GM19351 (cell line): ENCODE measurements around the gene PATL1.
A peak's percentile ranks its signal among the peaks of the same experiment; 100 is the strongest.
"Not testable (repeated sequence)": the region's sequence is repeated elsewhere in the genome, so short reads cannot be mapped to it uniquely, and the experiment has no call there.

Experiments
- ATAC-seq: cut with Tn5 transposase; IDR thresholded peaks from one replicate; pipeline ENCODE4 v1.9.1; 2021; ENCODE audit warnings: mild to moderate bottlenecking, moderate library complexity; ENCODE audit not compliant: unreplicated experiment

PATL1 gene

DNA sequence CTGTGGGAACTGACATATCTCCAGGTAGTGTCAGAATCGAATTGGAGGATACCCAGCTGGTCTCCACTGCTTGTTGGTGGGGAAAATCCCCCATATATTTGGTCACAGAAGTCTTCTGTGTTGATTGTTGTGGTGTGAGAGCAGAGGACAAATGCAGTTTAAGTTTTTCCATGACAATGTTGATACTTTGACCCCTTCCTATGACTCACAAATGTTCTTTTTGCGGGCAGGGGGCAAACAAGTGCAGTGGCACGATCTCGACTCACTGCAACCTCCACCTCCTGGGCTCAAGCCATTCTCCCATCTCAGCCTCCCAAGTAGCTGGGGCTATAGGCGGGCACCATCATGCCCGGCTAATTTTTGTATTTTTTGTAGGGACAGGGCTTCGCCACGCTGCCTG is 7.4 kb upstream of the PATL1 start:
- ATAC-seq: no peak

DNA sequence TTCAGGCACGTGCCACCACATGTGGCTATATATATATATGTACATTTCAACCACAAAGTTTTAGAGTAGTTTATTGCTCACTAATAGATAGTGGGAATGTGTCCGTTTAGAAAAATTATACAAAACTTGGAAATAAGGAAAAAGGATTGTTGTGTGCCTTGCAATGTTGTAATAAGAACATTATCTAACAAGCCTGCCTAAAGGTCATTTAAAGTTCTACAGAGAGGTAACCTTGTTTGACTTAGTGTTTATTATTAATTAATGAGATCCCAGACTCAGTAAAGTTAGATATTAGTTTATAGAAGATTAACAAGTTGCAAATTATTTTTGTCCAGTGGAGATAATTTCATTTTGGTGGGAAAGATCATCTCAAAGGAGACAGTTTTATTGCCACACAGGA is 5.5 kb upstream of the PATL1 start:
- ATAC-seq: no peak

DNA sequence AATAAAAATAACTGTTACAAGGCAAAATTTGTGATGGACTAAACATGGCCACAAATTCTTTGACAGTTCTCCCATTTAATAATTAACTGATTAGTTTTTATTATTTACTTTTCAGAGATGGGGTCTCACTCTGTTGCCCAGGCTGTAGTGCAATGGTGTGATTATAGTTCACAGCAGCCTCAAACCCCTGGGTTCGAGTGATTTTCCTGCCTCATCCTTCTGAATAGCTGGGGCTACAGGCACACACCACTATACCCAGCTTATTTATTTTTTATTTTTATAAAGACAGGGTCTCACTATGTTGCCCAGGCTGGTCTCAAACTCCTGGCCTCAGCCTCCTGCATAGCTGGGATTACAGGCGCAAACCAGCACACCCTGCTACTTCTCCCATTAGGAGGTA is 4.5 kb upstream of the PATL1 start:
- no peak for ATAC-seq

DNA sequence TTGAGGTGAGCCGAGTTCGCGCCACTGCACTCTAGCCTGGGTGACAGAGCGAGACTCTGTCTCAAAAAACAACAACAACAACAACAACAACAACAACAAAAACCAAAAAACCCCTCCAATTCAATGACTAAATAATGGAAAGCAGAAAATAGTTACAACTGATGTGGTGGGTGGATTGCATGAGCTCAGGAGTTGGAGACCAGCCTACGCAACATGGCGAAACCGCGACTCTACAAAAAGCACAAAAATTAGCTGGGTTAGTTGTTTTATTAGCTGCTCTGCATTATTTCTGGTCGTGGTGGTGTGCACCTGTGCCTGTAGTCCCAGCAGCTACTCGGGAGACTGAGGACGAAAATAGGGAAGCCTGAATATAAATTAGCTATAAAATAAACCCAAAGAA is 2.6 kb upstream of the PATL1 start:
- no peak for ATAC-seq

DNA sequence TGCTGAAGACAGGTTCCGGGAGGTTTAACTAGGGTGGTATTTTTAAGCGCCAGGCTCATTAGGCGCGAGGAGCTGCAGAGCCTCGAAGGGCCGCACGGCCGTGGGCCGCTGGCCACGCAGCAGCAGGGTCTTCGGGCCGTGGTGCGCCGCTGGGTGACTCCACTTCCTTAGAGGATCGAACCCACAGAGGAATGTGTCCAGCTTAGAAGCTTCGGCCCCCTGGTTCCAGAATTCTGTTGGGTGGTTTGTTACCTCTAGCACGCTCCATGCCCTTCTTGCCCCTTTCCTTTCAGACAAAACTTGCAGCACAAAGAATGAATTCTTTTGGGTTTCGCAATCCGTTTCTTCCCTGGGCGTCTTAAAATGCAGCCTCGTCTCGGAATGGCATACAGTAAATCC is 773 bp upstream of the PATL1 start:
- no peak for ATAC-seq

DNA sequence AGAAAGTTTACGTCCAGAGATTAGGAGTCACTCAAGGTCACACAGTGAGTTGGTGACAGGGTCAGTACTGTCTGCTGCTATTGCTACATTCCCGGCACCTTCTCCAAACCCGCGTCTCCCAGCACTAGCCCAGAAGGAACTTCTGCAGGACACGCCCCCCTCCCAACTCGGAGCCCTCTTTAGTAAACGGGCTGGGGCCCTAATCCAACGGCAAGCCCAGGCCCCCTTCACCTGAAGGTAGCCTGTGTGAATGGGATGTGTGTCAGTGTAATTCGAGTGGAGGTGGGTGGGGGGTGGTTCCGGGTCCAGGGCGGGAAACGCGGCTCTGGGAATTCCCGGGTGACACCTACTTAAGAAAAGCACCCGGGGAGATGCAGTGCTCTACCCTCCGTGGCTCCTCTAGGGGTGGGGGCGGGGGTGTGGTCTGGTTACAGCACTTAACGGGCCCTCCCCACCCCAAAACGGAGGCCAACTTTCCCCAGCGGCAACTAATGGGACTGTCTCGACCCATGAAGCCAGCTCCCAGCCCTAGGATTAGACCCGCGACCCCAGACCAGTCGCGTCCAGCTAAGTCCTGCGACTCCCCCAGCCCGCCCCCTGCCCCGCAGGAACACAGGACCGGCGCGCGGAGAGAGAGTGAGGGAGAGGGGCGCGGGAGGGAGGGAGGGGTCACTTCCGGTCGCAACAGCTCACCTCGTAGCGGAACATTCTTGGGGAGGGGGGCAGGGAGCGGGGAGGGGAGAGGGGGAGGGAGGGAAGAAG is 468 bp downstream of the PATL1 start:
- peak; percentile 25 for ATAC-seq

DNA sequence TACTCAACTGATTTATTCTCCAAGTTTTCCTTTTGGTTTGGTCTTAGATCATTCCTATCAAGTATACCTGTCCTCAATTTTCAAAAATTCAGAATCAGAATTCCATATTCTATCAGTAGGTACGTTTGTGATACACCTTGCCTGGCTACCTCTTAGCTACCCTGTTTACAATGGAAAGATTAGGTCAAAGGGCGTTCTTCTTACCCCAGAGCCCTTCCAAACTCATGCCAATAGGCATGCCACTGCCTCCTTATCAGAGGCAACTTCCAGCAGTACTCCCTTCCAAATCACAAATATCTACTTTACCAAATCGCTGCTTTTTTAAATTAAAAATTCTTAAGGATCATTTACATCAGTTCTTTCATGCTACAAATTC is 1.0 kb downstream of the PATL1 start:
- no peak for ATAC-seq

DNA sequence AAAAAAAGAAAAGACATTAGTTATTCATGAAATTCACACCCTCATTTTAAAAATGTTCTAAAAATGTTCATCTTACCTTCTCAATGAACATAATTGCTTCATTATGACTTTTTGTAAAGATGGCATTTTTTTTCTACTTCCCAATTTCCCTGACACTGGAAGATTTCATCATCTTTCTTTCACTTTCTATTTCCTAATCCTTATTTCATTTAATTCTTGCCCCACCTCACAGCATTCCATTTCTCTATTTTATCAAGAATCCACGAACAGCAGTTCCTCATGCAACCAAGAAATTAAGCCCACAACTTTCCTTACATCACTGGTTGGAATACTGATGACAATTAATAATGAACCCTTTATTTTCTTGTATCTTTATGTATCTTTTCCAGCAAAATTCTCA is 1.9 kb downstream of the PATL1 start:
- ATAC-seq: no peak

DNA sequence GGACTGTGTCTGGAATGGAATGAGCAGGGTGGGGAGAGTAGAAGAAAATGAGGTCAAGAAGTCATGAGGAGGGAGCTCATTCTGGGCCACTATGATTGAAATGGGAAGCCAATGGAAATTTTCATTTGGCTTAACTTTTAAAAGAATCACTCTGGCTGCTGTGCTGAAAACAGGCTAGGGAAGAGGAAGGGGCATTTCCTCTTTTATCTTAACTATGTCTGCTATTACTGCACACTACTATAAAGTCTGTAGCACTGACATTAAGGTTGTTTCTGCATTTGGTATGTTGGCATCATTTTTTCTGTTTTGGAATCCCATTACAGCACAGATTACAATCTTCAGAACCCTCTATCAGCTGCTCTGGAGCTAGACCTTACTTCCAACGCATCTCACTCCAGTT is 8.2 kb downstream of the PATL1 start:
- ATAC-seq: no peak

DNA sequence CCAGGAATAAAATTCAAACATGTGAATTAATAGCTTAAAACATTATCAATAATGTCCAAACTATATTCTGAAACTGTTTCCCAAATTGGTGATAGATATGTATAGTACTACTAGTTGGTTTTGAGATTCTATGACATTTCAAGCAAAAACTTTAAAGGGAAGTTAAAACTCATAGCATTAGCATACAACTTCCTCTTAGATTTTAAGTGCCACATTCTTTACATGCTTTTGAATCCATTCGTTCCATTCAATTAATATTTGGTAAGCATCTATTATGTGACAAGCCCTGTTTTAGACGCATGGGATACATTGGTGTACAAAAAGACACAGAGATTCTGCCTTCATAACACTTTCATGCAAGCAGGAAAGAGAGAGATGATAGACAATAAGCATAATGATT is 8.9 kb downstream of the PATL1 start:
- no peak for ATAC-seq

DNA sequence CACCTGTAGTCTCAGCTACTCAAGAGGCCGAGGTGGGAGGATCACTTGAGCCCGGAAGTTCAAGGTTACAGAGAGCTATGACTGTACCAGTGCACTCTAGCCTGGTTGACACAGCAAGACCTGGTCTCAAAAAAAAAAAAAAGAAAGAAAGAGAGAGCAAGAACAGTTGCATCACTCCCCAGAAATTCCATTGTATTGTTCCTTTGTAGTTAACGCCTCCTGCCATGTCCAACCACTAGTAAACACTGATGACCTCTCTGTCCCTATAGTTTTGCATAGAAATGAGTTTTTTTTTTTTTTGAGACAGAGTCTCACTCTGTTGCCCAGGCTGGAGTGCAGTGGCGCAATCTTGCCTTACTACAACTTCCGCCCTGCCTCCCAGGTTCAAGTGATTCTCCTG is 10.8 kb downstream of the PATL1 start:
- no peak for ATAC-seq

DNA sequence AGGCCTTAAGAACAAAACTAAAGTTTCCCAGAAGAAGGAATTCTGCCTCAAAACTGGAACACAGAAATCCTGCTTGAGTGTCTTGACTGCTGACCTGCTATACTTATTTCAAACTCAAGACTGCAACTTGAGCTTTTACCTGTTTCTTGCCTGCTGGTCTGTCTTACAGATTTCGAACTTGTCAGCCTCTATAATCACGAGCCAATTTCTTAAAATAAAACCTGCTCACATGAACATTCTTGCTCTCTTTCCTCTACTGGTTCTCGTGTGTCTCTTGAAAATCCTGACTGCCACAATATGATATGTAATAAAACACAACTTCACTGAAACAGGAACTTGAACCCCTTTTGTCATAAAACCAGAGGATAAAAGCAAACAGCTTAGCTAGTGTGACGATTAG is 13.9 kb downstream of the PATL1 start:
- ATAC-seq: no peak

DNA sequence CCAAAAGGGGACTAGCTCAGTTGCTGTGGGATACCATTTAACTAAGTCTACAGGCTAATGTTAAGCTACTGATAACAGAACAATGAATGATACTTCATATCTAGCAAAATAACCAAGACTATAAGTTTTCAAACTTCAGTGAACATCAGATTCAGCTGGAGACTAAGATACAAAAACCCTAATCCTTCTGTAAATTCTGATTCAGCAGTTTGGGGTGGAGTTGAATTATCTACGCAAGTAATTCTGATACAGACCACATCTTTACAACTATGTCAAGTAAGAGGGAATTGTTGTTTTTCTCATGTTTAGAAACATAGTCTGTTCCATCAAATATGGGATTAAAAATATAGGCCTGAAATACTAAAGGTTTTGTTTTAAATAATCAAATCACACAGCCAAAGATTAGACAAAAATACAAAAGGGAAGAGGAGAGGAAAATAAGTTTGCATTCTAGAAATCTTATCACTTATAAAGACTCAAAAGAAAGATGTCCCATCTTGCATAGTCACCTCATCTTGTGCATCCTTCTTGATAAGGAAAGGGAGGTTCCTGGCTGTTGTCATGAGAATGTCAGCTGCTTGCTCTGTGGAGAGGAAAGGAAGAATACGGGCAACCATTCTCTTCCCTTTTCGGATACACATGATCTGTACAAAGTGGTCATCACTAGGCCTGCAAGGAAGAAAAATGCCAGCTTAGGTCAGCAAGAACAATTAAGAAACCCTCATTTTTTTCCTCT is 21.4 kb downstream of the PATL1 start:
- ATAC-seq: no peak

DNA sequence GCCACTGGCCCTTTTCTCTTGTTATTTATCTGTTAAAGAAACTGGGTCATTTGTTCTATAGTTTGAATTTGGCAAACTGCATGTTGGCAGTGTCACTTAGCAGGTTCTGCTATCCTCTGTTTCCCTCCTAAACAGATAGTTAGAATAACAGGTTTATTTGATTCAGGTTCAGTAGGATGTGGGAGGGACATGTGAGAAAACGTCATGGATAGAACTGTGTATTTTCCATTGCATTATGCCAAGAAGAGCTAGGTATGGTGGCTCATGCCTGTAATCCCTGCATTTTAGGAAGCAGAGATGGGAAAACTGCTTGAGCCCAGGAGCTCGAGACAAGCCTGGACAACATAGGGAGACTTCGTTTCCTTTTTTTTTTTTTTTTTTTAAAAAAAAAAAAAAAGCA is 24.3 kb downstream of the PATL1 start:
- ATAC-seq: no peak

DNA sequence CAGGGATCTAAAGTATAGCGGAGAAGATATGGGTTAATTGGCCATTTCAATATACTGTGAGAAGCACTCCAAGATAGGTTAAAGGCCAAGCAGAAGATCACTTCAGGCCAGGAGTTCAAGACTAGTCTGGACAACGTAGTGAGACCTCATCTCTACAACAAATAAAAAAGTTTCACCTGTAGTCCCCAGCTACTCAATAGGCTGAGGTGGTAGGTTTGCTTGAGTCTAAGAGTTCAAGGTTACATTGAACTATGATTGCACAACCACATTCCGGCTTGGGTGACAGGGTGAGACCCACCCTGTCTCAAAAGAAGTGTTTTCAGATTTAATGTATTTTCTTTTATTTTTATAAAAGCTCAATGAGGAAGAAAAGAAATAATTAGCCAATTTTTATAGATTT is 25.4 kb downstream of the PATL1 start:
- no peak for ATAC-seq

DNA sequence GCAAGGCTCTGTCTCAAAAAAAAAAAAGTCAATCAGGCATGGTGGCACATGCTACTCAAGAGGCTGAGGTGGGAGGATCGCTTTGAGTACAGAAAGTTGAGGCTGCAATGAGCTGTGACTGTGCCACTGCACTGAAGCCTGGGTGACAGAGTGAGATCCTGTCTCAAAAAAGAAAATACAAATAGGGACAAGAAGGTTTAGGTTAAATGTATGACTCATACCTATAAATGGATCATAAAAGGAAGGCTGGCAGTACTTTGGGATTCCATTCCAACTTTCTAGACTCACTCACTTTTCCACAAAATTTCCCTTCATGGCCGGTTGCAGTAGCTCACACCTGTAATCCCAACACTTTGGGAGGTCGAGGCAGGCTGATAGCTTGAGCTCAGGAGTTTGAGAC is 27.7 kb downstream of the PATL1 start:
- ATAC-seq: no peak

DNA sequence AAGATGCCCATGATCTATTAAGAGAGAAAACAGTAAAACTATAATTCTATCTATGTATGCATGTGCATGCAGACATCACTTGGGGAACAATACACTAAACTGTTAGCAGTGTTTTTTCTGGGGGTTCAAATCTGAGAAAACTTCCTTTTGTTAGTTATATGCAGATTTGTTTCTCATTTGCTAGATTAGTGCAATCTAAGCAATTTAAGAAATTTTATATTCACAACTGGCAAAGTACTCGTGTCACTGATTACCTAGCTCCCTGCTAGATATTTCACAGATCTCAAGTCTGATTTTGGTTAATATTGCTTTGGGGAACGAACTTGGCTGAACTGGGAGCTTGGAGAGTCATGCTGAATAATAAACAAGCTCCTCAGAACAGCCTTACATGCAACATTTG is 38.3 kb downstream of the PATL1 start:
- ATAC-seq: no peak

DNA sequence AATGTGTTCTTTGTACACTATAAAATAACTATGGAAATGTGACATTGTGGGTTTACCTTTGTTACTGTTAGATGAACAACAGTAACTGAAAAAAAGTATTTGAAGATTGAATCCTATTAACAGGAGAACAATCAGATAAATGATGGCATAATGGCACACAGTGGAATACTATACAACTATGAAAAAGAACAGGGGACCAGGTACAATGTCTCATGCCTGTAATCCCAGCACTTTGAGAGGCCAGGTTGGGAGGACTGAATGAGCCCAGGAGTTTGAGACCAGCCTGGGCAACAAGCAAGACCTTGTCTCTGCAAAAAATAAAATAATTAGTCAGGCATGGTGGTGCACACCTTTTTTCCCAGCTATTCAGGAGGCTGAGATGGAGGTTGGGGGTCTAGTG is 38.8 kb downstream of the PATL1 start:
- ATAC-seq: no peak

DNA sequence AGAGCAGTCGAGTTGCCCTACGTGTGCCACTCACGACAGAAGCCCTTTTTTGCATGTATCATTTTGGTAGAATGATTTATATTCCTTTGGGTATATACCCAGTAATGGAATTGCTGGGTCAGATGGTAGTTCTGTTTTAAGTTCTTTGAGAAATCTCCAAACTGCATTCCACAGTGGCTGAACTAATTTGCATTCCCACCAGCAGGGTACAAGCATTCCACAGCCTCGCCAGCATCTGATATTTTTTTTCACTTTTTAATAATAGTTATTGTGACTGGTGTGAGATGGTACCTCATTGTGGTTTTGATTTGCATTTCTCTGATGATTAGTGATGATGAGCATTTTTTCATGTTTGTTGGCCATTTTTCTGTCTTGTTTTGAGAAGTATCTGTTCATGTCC is 41.9 kb downstream of the PATL1 start:
- ATAC-seq: not testable (repeated sequence)

DNA sequence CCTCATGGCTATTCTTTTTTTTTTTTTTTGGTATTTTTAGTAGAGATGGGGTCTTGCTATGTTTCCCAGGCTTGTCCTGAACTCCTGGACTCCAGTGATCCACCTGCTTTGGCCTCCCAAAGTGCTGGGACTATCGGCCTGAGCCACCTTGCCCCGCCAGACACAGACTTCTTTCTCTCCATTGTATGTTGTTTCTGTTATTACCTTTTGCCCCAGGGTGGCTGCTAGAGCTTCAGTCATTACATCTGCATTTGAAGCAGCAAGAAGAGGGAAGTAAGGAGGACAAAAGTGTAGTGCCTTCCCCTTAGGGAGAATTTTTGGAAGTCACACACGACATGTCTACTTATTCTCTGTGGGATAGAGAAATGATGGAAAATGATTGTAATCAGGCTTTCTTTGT is 43.1 kb downstream of the PATL1 start:
- no peak for ATAC-seq

DNA sequence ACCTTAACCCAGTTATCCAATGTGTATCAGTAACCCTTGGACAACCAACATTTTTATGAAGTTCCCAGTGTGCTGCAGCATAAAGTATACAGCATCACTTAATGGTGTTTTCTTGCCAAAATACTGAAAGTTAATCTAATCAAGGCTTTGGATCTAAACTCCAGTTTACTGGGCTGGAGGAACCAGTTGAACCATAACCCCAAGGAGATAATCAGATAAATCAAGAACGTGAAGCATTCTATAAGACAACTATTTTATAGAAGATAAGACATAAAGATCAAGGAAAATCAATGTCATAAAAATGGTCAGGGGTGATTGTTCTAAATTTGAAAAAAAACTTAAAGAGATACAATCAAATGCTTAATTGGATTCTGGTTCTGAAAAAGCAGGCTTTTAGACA is 51.0 kb downstream of the PATL1 start:
- ATAC-seq: no peak

DNA sequence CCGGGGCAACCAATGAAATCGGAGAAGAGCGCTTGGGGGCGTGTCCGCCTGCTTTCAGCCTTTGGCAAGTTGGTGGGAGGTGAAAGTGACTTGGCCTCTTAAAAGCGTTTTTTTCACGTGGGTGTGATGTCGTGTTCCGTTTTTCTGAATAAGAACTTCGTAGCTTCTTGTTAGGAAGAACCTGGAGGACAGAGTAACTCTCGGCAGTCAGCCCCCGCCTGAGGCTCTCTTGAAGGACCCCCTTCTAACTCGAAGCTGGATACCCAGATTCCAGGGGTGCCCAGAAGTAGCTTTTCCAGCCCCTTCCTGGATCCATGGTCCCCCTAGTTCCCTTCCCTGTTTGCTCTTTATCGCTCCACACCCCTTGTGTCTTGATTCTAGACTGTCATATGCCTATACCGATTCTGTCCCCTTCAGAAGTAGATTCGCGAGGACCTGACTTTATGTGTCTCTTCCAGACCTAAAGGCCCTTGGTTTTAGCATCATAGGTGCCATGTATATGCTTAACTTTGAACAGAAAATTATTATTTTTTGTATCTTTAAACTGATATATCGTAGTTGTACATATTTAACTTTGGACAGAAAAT is 52.3 kb downstream of the PATL1 start:
- ATAC-seq: no peak
